Uterus (tissue), 2 donors: ENCODE data around the gene RNF157.

Experiments used
- POLR2A ChIP-seq, 2 donors: fragments of 450-650 bp; IDR thresholded peaks; one replicate each; pipeline ENCODE4 v1.6.1; 2016; ENCODE audit warnings: antibody characterized with exemption in 2 of 2, mild to moderate bottlenecking in 1 of 2, moderate library complexity in 1 of 2
- TF ChIP-seq, protein P1 (sequence below), 4 experiments: fragments of 200-600 bp in 2 of 4; fragments of 450-650 bp in 2 of 4; sonication (generic) in 2 of 4; IDR thresholded peaks; one replicate each; pipeline ENCODE4 v1.5.1; 2016 to 2019; ENCODE audit warnings: antibody characterized with exemption in 4 of 4, mild to moderate bottlenecking in 2 of 4, moderate library complexity in 1 of 4

- TF ChIP-seq, protein P1, sequence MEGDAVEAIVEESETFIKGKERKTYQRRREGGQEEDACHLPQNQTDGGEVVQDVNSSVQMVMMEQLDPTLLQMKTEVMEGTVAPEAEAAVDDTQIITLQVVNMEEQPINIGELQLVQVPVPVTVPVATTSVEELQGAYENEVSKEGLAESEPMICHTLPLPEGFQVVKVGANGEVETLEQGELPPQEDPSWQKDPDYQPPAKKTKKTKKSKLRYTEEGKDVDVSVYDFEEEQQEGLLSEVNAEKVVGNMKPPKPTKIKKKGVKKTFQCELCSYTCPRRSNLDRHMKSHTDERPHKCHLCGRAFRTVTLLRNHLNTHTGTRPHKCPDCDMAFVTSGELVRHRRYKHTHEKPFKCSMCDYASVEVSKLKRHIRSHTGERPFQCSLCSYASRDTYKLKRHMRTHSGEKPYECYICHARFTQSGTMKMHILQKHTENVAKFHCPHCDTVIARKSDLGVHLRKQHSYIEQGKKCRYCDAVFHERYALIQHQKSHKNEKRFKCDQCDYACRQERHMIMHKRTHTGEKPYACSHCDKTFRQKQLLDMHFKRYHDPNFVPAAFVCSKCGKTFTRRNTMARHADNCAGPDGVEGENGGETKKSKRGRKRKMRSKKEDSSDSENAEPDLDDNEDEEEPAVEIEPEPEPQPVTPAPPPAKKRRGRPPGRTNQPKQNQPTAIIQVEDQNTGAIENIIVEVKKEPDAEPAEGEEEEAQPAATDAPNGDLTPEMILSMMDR (IDR thresholded peaks at IDR 0.05) = no peak
- no peak for TF ChIP-seq POLR2A (IDR thresholded peaks at IDR 0.05)
Measured at GRCh38 chr17:76195281-76196096, 44.8 kb downstream of the RNF157 start.
